ENCODE data around the gene ELP6. TPM values are rescaled to one million over a fixed set of nuclear protein-coding genes. Genes with fewer than 3 reads are reported as not detected.
A peak's percentile ranks its signal among the peaks of the same experiment; 100 is the strongest.

The ELP6 gene
- total RNA-seq, 1 donor from 2014 or later = 17.9 TPM

DNA sequence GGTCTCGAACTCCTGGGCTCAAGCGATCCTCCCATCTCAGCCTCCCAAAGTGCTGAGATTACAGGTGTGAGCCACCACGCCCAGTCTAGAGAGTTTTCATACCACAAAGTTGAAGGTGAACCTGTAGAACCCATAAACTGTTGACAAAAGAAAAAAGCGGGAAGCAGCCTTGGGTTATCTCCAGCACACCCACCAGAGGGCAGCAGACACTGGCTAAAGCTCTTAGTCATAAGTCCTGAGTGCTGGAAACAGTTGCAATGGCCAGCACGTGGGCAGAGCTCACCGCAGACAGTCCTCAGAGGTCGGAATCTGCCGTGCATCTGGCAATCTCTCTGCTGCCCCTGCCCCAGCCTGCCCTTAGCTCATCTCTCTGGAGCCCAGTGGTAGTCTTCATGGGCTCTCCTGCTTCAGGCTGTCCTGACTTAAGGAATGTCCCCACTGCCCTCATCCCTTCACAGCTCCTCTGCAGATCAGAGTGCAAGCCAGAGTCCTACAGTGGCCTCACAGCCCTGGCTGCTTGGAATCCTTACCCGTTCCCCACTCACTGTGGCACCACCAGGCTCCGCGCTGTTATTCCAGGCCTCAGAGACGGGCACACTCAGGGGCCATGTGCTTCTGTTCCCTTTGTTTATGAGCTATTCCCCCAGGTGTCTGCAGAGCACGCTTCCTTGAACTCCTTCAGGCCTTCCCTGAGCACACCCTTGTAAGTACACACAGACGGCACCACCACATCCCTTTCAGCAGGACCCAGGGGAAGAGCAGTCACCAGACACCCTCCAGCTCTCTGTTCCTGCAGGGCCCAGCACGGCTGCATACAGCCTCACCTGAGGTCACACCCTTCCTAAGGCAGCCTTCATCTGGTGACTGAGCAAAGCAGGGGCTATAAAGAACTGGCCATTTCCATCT lies 8.8 kb upstream of the ELP6 start:
- no peaks in the 10 kb centered on the region for H3K36me3 ChIP-seq
- H3K27me3 ChIP-seq = no peaks in the 10 kb centered on the region
- H3K4me1 ChIP-seq = peaks cover 5% of the 10 kb centered on the region
- H3K27ac ChIP-seq = no peak overlapping the region
- H3K9me3 ChIP-seq = no peaks in the 10 kb centered on the region
- no peak overlapping the region for H3K4me3 ChIP-seq
- DNase-seq (peak; percentile 88), ATAC-seq (peak; percentile 99)
- intact Hi-C loops (cut with DNase I) = no loop called here
- TF ChIP-seq, protein P1, sequence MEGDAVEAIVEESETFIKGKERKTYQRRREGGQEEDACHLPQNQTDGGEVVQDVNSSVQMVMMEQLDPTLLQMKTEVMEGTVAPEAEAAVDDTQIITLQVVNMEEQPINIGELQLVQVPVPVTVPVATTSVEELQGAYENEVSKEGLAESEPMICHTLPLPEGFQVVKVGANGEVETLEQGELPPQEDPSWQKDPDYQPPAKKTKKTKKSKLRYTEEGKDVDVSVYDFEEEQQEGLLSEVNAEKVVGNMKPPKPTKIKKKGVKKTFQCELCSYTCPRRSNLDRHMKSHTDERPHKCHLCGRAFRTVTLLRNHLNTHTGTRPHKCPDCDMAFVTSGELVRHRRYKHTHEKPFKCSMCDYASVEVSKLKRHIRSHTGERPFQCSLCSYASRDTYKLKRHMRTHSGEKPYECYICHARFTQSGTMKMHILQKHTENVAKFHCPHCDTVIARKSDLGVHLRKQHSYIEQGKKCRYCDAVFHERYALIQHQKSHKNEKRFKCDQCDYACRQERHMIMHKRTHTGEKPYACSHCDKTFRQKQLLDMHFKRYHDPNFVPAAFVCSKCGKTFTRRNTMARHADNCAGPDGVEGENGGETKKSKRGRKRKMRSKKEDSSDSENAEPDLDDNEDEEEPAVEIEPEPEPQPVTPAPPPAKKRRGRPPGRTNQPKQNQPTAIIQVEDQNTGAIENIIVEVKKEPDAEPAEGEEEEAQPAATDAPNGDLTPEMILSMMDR (IDR thresholded peaks at IDR 0.05) = peak; percentile 91

DNA sequence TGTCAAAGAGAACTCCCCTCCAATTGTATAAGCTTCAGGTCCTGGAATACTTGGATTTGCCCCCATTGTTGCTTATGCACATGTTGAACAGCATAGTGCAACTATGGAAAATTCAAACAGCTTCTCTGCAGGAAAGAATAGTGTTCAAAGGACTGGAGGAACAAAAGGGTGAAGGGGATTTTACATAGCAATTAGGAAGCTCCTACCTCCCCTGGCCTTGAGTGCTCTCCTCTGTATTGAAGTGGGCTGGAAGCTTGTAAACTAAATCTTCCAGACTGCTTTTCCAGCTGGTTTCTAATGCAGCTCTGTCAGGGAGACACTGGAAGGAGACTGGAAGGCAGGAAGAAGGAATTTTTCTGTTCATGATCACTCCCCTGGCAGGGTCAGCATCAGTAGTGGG lies 7.2 kb upstream of the ELP6 start:
- ATAC-seq (no peak), DNase-seq (no peak)
- intact Hi-C loops (cut with DNase I) = no loop called here
- Histone ChIP-seq H3K4me3 (no peak overlapping the region), H3K27me3 (no peaks in the 10 kb centered on the region), H3K4me1 (peaks cover 5% of the 10 kb centered on the region), H3K27ac (no peak overlapping the region), H3K36me3 (no peaks in the 10 kb centered on the region), H3K9me3 (no peaks in the 10 kb centered on the region)
- TF ChIP-seq, protein P1 (IDR thresholded peaks at IDR 0.05) = no peak

DNA sequence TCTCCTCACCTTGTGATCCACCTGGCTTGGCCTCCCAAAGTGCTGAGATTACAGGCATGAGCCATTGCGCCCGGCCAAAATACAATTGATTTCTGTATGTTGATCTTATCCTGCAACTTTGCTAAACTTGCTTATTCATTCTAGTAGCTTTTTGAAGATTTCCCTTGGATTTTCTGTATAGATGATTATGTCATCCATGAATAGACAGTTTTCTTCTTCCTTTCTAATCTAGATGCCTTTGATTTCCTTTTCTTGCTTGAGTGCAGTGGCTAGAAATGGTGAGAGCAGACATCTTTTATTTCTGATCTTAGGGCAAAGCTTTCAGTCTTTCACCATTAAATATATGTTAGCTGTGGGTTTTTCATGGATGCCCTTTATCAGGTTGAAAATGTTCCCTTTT lies 4.4 kb upstream of the ELP6 start:
- Histone ChIP-seq H3K4me3 (no peak overlapping the region), H3K27ac (no peak overlapping the region), H3K4me1 (peaks cover 5% of the 10 kb centered on the region), H3K9me3 (no peaks in the 10 kb centered on the region), H3K36me3 (no peaks in the 10 kb centered on the region), H3K27me3 (no peaks in the 10 kb centered on the region)
- intact Hi-C loops (cut with DNase I) = loop anchor here (5.0 kb wide), 1 partner anchor 274 kb away; no protein-coding TSS in a partner anchor
- ATAC-seq = no peak
- DNase-seq = no peak
- TF ChIP-seq, protein P1 (IDR thresholded peaks at IDR 0.05) = no peak

DNA sequence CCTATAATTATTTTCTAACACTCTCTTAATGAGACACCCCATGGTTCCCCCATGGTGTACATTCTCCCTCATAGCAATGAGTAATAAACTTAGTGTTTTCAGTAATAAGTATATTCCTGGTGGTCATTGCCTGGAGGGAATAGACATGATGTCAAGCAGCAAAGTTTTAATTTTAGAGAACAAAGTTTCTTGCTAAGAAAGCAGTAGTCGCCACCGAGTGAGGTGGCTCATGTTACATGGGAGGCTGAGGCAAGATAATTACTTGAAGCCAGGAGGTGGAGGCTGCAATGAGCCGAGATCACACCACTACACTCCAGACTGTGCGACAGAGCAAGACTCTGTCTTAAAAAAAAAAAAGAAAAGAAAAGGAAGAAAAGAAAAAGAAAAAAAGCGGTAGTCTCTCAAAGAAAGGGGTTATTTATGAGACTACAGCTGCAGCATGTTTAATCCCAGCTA lies 2.4 kb upstream of the ELP6 start:
- Histone ChIP-seq H3K4me1 (peaks cover 5% of the 10 kb centered on the region), H3K9me3 (no peaks in the 10 kb centered on the region), H3K27ac (no peak overlapping the region), H3K27me3 (no peaks in the 10 kb centered on the region), H3K4me3 (no peak overlapping the region), H3K36me3 (no peaks in the 10 kb centered on the region)
- TF ChIP-seq, protein P1 (IDR thresholded peaks at IDR 0.05) = no peak
- intact Hi-C loops (cut with DNase I) = loop anchor here (5.0 kb wide), 1 partner anchor 276 kb away; no protein-coding TSS in a partner anchor
- DNase-seq = no peak
- ATAC-seq = no peak

DNA sequence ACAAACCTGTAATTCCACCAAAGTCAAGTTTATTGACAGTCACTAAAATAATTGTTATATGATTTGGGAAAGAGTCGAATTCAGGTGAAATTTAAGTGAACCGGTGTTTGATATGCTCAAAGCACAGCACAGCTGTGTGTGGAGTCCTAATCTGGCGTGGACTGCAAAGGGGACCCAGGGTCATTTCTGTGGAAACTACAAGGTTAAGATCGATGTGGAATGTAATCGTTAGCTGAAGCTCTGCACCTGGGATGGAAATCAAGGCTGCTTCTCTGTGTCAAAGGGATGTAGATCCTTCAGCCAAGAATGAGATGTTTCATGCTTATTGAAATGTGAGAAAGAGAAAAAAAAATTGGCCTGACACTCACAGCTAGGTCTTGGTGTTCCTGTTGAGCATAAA lies 1.6 kb upstream of the ELP6 start:
- intact Hi-C loops (cut with DNase I) = loop anchor here (5.0 kb wide), 1 partner anchor 277 kb away; no protein-coding TSS in a partner anchor
- Histone ChIP-seq H3K9me3 (no peaks in the 10 kb centered on the region), H3K4me3 (no peak overlapping the region), H3K36me3 (peaks cover 8% of the 10 kb centered on the region), H3K27me3 (no peaks in the 10 kb centered on the region), H3K4me1 (peaks cover 5% of the 10 kb centered on the region), H3K27ac (no peak overlapping the region)
- DNase-seq = no peak
- TF ChIP-seq, protein P1 (IDR thresholded peaks at IDR 0.05) = no peak
- ATAC-seq = no peak

Measured in upper lobe of right lung (tissue), 1 donor.